Panc1 (cell line): Measurements from ENCODE around the gene ALG1L2.
"Not testable (repeated sequence)": the region's sequence is repeated elsewhere in the genome, so short reads cannot be mapped to it uniquely, and the experiment has no call there.

Source experiments
- POLR2AphosphoS5 ChIP-seq: IDR thresholded peaks from 2 replicates; pipeline ENCODE4 v1.6.1; 2012; ENCODE audit warnings: mild to moderate bottlenecking, low read depth, low read length, moderate library complexity
- SIN3A ChIP-seq: IDR thresholded peaks from 2 replicates; pipeline ENCODE4 v1.6.1; 2012; ENCODE audit warnings: low read depth, mild to moderate bottlenecking, low read length, moderate library complexity, borderline replicate concordance; ENCODE audit not compliant: insufficient read depth
- TF ChIP-seq, protein P1 (sequence below): fragments of 450-650 bp; IDR thresholded peaks from 2 replicates; pipeline ENCODE4 v1.5.1; 2017; ENCODE audit warnings: mild to moderate bottlenecking

DNA sequence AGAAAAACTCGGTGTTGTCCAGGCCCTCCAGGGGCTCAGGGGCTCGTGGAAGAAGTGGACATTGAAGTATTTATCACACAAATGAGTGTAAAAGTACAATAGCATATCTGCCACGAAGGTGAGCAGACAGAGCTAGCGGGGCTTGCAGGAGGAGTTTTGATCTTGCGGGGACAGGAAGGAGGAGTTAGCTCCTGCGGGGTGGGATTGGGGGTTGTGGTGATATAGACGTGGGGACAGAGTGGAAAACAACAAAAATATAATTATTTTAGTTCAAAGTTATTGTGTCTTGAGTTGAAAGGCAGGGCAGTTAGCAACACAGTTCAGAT lies 31.1 kb downstream of the ALG1L2 start:
- TF ChIP-seq, protein P1, sequence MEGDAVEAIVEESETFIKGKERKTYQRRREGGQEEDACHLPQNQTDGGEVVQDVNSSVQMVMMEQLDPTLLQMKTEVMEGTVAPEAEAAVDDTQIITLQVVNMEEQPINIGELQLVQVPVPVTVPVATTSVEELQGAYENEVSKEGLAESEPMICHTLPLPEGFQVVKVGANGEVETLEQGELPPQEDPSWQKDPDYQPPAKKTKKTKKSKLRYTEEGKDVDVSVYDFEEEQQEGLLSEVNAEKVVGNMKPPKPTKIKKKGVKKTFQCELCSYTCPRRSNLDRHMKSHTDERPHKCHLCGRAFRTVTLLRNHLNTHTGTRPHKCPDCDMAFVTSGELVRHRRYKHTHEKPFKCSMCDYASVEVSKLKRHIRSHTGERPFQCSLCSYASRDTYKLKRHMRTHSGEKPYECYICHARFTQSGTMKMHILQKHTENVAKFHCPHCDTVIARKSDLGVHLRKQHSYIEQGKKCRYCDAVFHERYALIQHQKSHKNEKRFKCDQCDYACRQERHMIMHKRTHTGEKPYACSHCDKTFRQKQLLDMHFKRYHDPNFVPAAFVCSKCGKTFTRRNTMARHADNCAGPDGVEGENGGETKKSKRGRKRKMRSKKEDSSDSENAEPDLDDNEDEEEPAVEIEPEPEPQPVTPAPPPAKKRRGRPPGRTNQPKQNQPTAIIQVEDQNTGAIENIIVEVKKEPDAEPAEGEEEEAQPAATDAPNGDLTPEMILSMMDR, result not testable (repeated sequence)
- not testable (repeated sequence) for TF ChIP-seq SIN3A, POLR2AphosphoS5
